ENCODE data around the gene ZBTB25. TPM values are rescaled to one million over a fixed set of nuclear protein-coding genes. Genes with fewer than 3 reads are reported as not detected.

The ZBTB25 gene
- total and polyA plus RNA-seq, 8 donors = 2.3 to 10.1 (median 3.6) TPM

DNA sequence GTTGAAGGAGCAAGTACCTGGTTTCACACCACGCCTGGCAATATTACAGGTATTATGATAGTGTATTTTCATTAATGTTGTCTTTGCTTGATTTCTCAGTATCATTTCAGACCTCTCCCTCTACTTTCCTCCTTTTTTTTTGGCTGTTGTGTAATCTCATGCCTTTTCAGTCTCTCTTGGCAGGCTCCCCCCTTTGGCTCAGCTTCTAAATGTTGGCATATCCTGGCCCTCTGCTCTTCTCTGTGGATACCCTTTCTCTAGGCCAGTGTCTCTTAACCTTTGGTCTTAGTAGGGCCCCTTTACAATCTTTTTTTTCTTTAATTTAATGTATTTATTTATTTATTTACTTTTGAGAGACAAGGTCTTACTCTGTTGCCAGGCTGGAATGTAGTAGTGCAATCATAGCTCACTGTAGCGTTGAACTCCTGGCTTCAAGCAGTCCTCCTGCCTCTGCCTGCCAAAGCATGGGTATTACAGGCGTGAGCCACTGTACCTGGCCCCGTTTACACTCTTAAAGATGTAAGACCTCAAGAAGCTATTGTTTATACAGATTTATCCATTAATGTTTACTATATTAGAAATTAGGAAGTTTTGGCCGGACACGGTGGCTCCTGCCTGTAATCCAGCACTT, 102.7 kb downstream of the ZBTB25 start:
- H3K9me3 ChIP-seq = no peaks in the 10 kb centered on the region
- H3K36me3 ChIP-seq = peaks cover 0 to 46% (median 24%) of the 10 kb centered on the region in 4 donors
- H3K27ac ChIP-seq = no peak overlapping the region
- no peak for DNase-seq
- intact Hi-C loops (cut with DNase I; ENCODE audit: low total_unique reads) = no loop called here
- 83 to 88% (median 86%) methylated on average over 6 of the region's 6 CpGs for WGBS, 5 donors
- H3K4me1 ChIP-seq = peaks cover 0 to 12% (median 3%) of the 10 kb centered on the region in 4 donors
- H3K4me3 ChIP-seq = no peak overlapping the region
- H3K27me3 ChIP-seq = no peaks in the 10 kb centered on the region
- TF ChIP-seq POLR2AphosphoS5 (IDR thresholded peaks at IDR 0.05) (no peak), EP300 (IDR thresholded peaks at IDR 0.05) (no peak), POLR2A (IDR thresholded peaks at IDR 0.05) (no peak)
- TF ChIP-seq, protein P1, sequence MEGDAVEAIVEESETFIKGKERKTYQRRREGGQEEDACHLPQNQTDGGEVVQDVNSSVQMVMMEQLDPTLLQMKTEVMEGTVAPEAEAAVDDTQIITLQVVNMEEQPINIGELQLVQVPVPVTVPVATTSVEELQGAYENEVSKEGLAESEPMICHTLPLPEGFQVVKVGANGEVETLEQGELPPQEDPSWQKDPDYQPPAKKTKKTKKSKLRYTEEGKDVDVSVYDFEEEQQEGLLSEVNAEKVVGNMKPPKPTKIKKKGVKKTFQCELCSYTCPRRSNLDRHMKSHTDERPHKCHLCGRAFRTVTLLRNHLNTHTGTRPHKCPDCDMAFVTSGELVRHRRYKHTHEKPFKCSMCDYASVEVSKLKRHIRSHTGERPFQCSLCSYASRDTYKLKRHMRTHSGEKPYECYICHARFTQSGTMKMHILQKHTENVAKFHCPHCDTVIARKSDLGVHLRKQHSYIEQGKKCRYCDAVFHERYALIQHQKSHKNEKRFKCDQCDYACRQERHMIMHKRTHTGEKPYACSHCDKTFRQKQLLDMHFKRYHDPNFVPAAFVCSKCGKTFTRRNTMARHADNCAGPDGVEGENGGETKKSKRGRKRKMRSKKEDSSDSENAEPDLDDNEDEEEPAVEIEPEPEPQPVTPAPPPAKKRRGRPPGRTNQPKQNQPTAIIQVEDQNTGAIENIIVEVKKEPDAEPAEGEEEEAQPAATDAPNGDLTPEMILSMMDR (IDR thresholded peaks at IDR 0.05) = no peak

Small RNA genes within 50 kb of the gene (small RNA-seq; reads per million reads assigned to genes)
- 0 reads per million in 4 donors for gene AL049869.4

Other genes starting within 250 kb of the ZBTB25 start
- gene ESR2, start 209.5 kb downstream of the ZBTB25 start, total RNA-seq = 1 to 10 TPM in 1 of 5 donors, under 1 TPM in 1, not detected in 3; 0.58 to 1.3 TPM
- gene ESR2, start 209.5 kb downstream of the ZBTB25 start, polyA plus RNA-seq = under 1 TPM in 1 of 3 donors, not detected in 2; 0.08 TPM
- 10 to 100 TPM in 4 of 5 donors, 1 to 10 TPM in 1; 8.4 to 42.0 (median 31.9) TPM for gene MTHFD1, start 115.5 kb downstream of the ZBTB25 start, total RNA-seq
- 10 to 100 TPM; 13.3 to 29.7 (median 19.5) TPM for gene MTHFD1, start 115.5 kb downstream of the ZBTB25 start, polyA plus RNA-seq
- gene AKAP5, start 38.3 kb downstream of the ZBTB25 start, total RNA-seq = 1 to 10 TPM in 2 of 5 donors, under 1 TPM in 1, not detected in 2; 0.72 to 3.2 (median 1.3) TPM
- under 1 TPM in 2 of 3 donors, not detected in 1; 0.15 to 0.25 TPM for gene AKAP5, start 38.3 kb downstream of the ZBTB25 start, polyA plus RNA-seq
- gene ZBTB1, start 932 bp upstream of the ZBTB25 start, total RNA-seq = 100 to 1,000 TPM in 1 of 5 donors, 10 to 100 TPM in 4; 32.6 to 137 (median 44.9) TPM
- gene ZBTB1, start 932 bp upstream of the ZBTB25 start, polyA plus RNA-seq = 10 to 100 TPM in 2 of 3 donors, 1 to 10 TPM in 1; 9.8 to 14.5 (median 11.5) TPM
- 10 to 100 TPM in 4 of 5 donors, under 1 TPM in 1; under 0.01 to 29.3 (median 16.9) TPM for gene HSPA2, start 36.9 kb upstream of the ZBTB25 start, total RNA-seq
- 10 to 100 TPM in 1 of 3 donors, 1 to 10 TPM in 2; 3.5 to 27.5 (median 5.6) TPM for gene HSPA2, start 36.9 kb upstream of the ZBTB25 start, polyA plus RNA-seq
- 1 to 10 TPM in 2 of 5 donors, not detected in 3; 4.1 to 6.2 TPM for gene PPP1R36, start 46.1 kb upstream of the ZBTB25 start, total RNA-seq
- gene PPP1R36, start 46.1 kb upstream of the ZBTB25 start, polyA plus RNA-seq = 10 to 100 TPM in 1 of 3 donors, 1 to 10 TPM in 2; 3.2 to 13.1 (median 6.8) TPM
- gene PLEKHG3, start 200.6 kb upstream of the ZBTB25 start, total RNA-seq = 100 to 1,000 TPM in 1 of 5 donors, 10 to 100 TPM in 4; 25.3 to 292 (median 27.2) TPM
- 10 to 100 TPM in 1 of 3 donors, 1 to 10 TPM in 2; 7.3 to 24.8 (median 9.2) TPM for gene PLEKHG3, start 200.6 kb upstream of the ZBTB25 start, polyA plus RNA-seq